Endothelial cell of umbilical vein (primary cell): ENCODE data around the gene SCIN. TPM values are rescaled to one million over a fixed set of nuclear protein-coding genes. Genes with fewer than 3 reads are reported as not detected.

Experiments
- BruUV-seq: library from RNA; stranded (reverse); fragments of 400-500 nt; replicated peaks from 2 replicates; lab custom pipeline; 2021; lab: Mats Ljungman, UMichigan
- CTCF ChIA-PET: fragments of 300-600, 350-600 bp; sonication (Branson Sonifier 250); formaldehyde crosslinking; loops from one replicate; lab custom pipeline; 2021; ENCODE audit warnings: antibody characterized with exemption, inconsistent platforms; lab: Charles Lee
- POLR2A ChIA-PET: fragments of 300-600, 350-600 bp; sonication (Branson Sonifier 250); formaldehyde crosslinking; loops from one replicate; lab custom pipeline; 2021; ENCODE audit warnings: antibody characterized with exemption, inconsistent platforms; lab: Charles Lee
- DNase-seq: peaks from one replicate; pipeline ENCODE4 v3.0.0-alpha.2; 2011; ENCODE audit warnings: low read depth, low spot score
- FAIRE-seq: peaks from 2 replicates; lab custom pipeline; 2011; peaks lifted over from hg19 to GRCh38; lab: Jason Lieb, UNC
- H2AFZ ChIP-seq: 2 replicates; pipeline ENCODE4 v1.6.0; 2012; ENCODE audit warnings: low read depth, low read length, control low read depth, inconsistent platforms
- H3K27ac ChIP-seq: 2 replicates; pipeline ENCODE4 v1.5.1; 2011; ENCODE audit warnings: low read depth, mild to moderate bottlenecking, control low read depth, low read length, moderate library complexity; ENCODE audit not compliant: insufficient read depth
- H3K27me3 ChIP-seq, 2 experiments: 2 replicates each; pipeline versions ENCODE4 v1.6.0 to v1.6.1; 2011; ENCODE audit warnings: low read length in 2 of 2, mixed read lengths in 1 of 2; ENCODE audit not compliant: control insufficient read depth in 2 of 2, insufficient read depth in 2 of 2
- H3K36me3 ChIP-seq, 2 experiments: 2 replicates in 1 of 2; 3 replicates in 1 of 2; pipeline ENCODE4 v1.5.1; 2011; ENCODE audit warnings: low read length in 2 of 2, mild to moderate bottlenecking in 1 of 2, moderate library complexity in 1 of 2; ENCODE audit not compliant: control insufficient read depth in 2 of 2, insufficient read depth in 2 of 2; ENCODE audit errors: extremely low read depth in 1 of 2
- H3K4me1 ChIP-seq: 3 replicates; pipeline ENCODE4 v1.5.1; 2011; ENCODE audit warnings: mild to moderate bottlenecking, low read length; ENCODE audit not compliant: control insufficient read depth, insufficient read depth; ENCODE audit errors: extremely low read depth
- H3K4me2 ChIP-seq: 2 replicates; pipeline ENCODE4 v1.6.1; 2011; ENCODE audit warnings: low read length, control low read depth, mixed read lengths; ENCODE audit not compliant: insufficient read depth
- H3K4me3 ChIP-seq, 3 experiments: fragments of 200-600 bp in 1 of 3; sonication (generic), shearing (Covaris generic) in 1 of 3; replicated peaks in 1 of 3; 2 replicates each; pipeline ENCODE4 v1.5.1; 2011 to 2016; ENCODE audit warnings: control low read depth in 3 of 3, low read length in 3 of 3, mild to moderate bottlenecking in 2 of 3, inconsistent platforms in 1 of 3, low read depth in 1 of 3, moderate library complexity in 1 of 3; ENCODE audit not compliant: insufficient read depth in 1 of 3
- H3K79me2 ChIP-seq: 2 replicates; pipeline ENCODE4 v1.6.0; 2012; ENCODE audit warnings: low read length, inconsistent platforms; ENCODE audit not compliant: control insufficient read depth, insufficient read depth
- H3K9ac ChIP-seq: replicated peaks from 2 replicates; pipeline ENCODE3; 2011; ENCODE audit warnings: low read length, control low read depth; ENCODE audit not compliant: insufficient read depth; ENCODE audit errors: extremely low read depth
- H3K9me1 ChIP-seq: replicated peaks from 3 replicates; pipeline ENCODE4 v1.6.0; 2011; ENCODE audit warnings: mild to moderate bottlenecking, low read length; ENCODE audit not compliant: control insufficient read depth, insufficient read depth; ENCODE audit errors: extremely low read depth
- H3K9me3 ChIP-seq: replicated peaks from 2 replicates; pipeline ENCODE4 v1.5.1; 2012; ENCODE audit warnings: low read length, inconsistent platforms; ENCODE audit not compliant: control insufficient read depth, insufficient read depth
- H4K20me1 ChIP-seq: replicated peaks from 2 replicates; pipeline ENCODE3; 2011; ENCODE audit warnings: mild to moderate bottlenecking, low read length; ENCODE audit not compliant: control insufficient read depth, insufficient read depth; ENCODE audit errors: extremely low read depth
- EZH2 ChIP-seq: IDR thresholded peaks from 2 replicates; pipeline ENCODE4 v1.6.1; 2012; ENCODE audit warnings: borderline replicate concordance, low read depth, mild to moderate bottlenecking, moderate library complexity, low read length, inconsistent platforms; ENCODE audit not compliant: severe bottlenecking
- FOS ChIP-seq: IDR thresholded peaks from 2 replicates; pipeline ENCODE4 v1.6.1; 2011; ENCODE audit warnings: mild to moderate bottlenecking, low read length, moderate library complexity, borderline replicate concordance; ENCODE audit not compliant: insufficient read depth
- GATA2 ChIP-seq: IDR thresholded peaks from 2 replicates; pipeline ENCODE4 v1.7.0; 2011; ENCODE audit warnings: low read depth, mild to moderate bottlenecking, moderate library complexity, mixed read lengths, low read length; ENCODE audit not compliant: insufficient read length, insufficient read depth
- JUN ChIP-seq: IDR thresholded peaks from 2 replicates; pipeline ENCODE4 v1.6.1; 2011; ENCODE audit warnings: borderline replicate concordance, low read depth; ENCODE audit not compliant: insufficient read length, insufficient read depth
- MYC ChIP-seq: IDR thresholded peaks from one replicate; pipeline ENCODE4 v1.6.1; 2011; ENCODE audit warnings: mild to moderate bottlenecking, low read depth, low read length
- POLR2A ChIP-seq: IDR thresholded peaks from 2 replicates; pipeline ENCODE4 v1.6.1; 2012; ENCODE audit warnings: low read depth, mild to moderate bottlenecking, control low read depth, low read length
- POLR2AphosphoS5 ChIP-seq: IDR thresholded peaks from 2 replicates; pipeline ENCODE4 v1.6.1; 2012; ENCODE audit warnings: low read depth, mild to moderate bottlenecking, control low read depth, low read length, moderate library complexity; ENCODE audit not compliant: insufficient read depth
- dilution Hi-C: fragments of 300-500 bp; cut with MboI; formaldehyde crosslinking; loops from one replicate; pipeline ENCODE4 v1.15.0; 2019; ENCODE audit warnings: low sequenced_read_pairs; ENCODE audit not compliant: extremely low pct_ligation_motif_present
- intact Hi-C: fragments of 100-400 bp; cut with micrococcal nuclease; formaldehyde crosslinking; loops from one replicate; pipeline ENCODE4 v1.10.0; 2022
- polyA plus RNA-seq, 4 experiments: library from polyadenylated mRNA; depleted of rRNA in 3 of 4; stranded (reverse) in 3 of 4; unstranded in 1 of 4; fragments of >200 nt; gene quantifications; 2 replicates each; pipeline versions ENCODE4 v1.2.1 to v1.2.3, GENCODE V29; 2011 to 2012; ENCODE audit warnings: missing spikeins in 1 of 4
- total RNA-seq: library from RNA; stranded (reverse); gene quantifications from 2 replicates; pipeline ENCODE4 v1.2.3, GENCODE V29; 2021
- TF ChIP-seq, protein P1 (sequence below): IDR thresholded peaks from 2 replicates; pipeline ENCODE4 v1.6.1; 2011; ENCODE audit not compliant: insufficient read depth, insufficient read length
- TF ChIP-seq, protein P2 (sequence below), 2 donors: IDR thresholded peaks; 1 replicate in 1 of 2; 2 replicates in 1 of 2; pipeline ENCODE4 v1.5.1; 2011; ENCODE audit warnings: low read length in 2 of 2, mild to moderate bottlenecking in 2 of 2, moderate library complexity in 2 of 2, control low read depth in 1 of 2, inconsistent platforms in 1 of 2, low read depth in 1 of 2; ENCODE audit not compliant: insufficient read depth in 1 of 2; ENCODE audit errors: extremely low read depth in 1 of 2

SCIN gene
- total and polyA plus RNA-seq, 2 donors (not counting 3 experiments of a cell fraction or from before 2014, with no cell fraction given): 0.07 to 0.69 TPM

DNA sequence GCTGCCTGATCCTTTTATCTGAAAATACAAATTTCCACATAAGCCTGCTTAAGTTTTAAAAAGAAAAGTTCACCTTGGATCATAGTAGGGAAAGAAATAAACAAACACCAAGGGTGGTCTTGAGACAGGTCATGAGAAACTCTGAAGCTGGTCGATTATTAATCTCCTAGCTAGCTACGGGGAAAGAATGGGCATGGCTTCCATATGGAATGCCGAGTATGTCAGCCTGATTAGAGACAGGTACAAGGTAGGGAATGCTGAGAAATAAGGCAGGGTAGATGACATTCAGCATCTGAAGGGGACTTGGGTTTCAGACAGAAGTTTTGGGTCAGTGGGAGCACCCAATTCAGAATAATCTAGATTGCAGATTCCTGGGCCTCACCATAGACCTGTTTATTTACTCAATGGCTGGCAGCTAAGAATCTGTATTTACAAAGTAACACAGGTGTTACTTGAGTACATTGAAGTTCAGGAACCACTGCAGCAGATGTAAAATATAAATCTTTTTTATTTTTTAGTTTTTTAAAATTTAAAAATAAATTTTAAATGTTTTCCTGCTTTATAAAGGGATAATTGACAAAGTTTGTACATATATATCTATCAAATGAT, 49.0 kb downstream of the SCIN start:
- no peaks in the 10 kb centered on the region for H3K9me1 ChIP-seq
- intact Hi-C loops (loop anchor here (2.0 to 10.0 kb wide), 3 partner anchors 49 to 643 kb away; partner anchors contain the start of gene SCIN), dilution Hi-C loops (no loop called here)
- no peak overlapping the region for H3K4me3 ChIP-seq
- no TSS peak for BruUV-seq
- ChIA-PET CTCF (interaction anchor here (2.0 to 5.0 kb wide), 2 partner anchors 94 to 95 kb away, joined by 7 to 139 read pairs; no protein-coding TSS in a partner anchor), POLR2A (no interaction called here)
- peaks cover 32% of the 10 kb centered on the region for H3K4me1 ChIP-seq
- no peaks in the 10 kb centered on the region for H3K36me3 ChIP-seq
- no peaks in the 10 kb centered on the region for H3K9me3 ChIP-seq
- H3K27me3 ChIP-seq: no peaks in the 10 kb centered on the region
- H3K9ac ChIP-seq: no peak overlapping the region
- H3K27ac ChIP-seq: peak overlapping the region; percentile 82
- H3K79me2 ChIP-seq: no peaks in the 10 kb centered on the region
- no peaks in the 10 kb centered on the region for H4K20me1 ChIP-seq
- no peak overlapping the region for H2AFZ ChIP-seq
- FAIRE-seq (no peak), DNase-seq (no peak)
- TF ChIP-seq MYC (no peak), JUN (no peak), POLR2A (no peak), POLR2AphosphoS5 (no peak), FOS (no peak), EZH2 (no peak), GATA2 (no peak)
- TF ChIP-seq, protein P1, sequence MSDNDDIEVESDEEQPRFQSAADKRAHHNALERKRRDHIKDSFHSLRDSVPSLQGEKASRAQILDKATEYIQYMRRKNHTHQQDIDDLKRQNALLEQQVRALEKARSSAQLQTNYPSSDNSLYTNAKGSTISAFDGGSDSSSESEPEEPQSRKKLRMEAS: no peak
- TF ChIP-seq, protein P2, sequence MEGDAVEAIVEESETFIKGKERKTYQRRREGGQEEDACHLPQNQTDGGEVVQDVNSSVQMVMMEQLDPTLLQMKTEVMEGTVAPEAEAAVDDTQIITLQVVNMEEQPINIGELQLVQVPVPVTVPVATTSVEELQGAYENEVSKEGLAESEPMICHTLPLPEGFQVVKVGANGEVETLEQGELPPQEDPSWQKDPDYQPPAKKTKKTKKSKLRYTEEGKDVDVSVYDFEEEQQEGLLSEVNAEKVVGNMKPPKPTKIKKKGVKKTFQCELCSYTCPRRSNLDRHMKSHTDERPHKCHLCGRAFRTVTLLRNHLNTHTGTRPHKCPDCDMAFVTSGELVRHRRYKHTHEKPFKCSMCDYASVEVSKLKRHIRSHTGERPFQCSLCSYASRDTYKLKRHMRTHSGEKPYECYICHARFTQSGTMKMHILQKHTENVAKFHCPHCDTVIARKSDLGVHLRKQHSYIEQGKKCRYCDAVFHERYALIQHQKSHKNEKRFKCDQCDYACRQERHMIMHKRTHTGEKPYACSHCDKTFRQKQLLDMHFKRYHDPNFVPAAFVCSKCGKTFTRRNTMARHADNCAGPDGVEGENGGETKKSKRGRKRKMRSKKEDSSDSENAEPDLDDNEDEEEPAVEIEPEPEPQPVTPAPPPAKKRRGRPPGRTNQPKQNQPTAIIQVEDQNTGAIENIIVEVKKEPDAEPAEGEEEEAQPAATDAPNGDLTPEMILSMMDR (IDR thresholded peaks at IDR 0.05; ENCODE audit: extremely low read depth in 1 of 2, insufficient read depth in 1 of 2, low read depth in 1 of 2, low read length in 2 of 2): no peak
- peak overlapping the region; percentile 72 for H3K4me2 ChIP-seq
